Stomach (tissue), 19 donors: ENCODE measurements around the gene PHF11. TPM values are rescaled to one million over a fixed set of nuclear protein-coding genes. Genes with fewer than 3 reads are reported as not detected.
A peak's percentile ranks its signal among the peaks of the same experiment; 100 is the strongest.

Experiments
- DNase-seq, 2 donors: peaks; one replicate each; pipeline versions ENCODE4 v3.0.0 to v3.0.0-alpha.2; 2013 to 2019
- H3K27ac ChIP-seq, 5 donors: fragments of 200-600 bp in 4 of 5; sonication (generic) in 4 of 5; one replicate each; pipeline ENCODE4 v1.5.1; 2013 to 2019; ENCODE audit warnings: mild to moderate bottlenecking in 1 of 5, moderate library complexity in 1 of 5
- H3K27me3 ChIP-seq, 3 donors: fragments of 200-600 bp; sonication (generic); one replicate each; pipeline ENCODE4 v1.5.1; 2017 to 2019; ENCODE audit warnings: mixed run types in 1 of 3
- H3K36me3 ChIP-seq, 4 donors: fragments of 200-600 bp; sonication (generic); 1 replicate in 3 of 4; 2 replicates in 1 of 4; pipeline ENCODE4 v1.5.1; 2016 to 2019
- H3K4me1 ChIP-seq, 4 donors: fragments of 200-600 bp; sonication (generic); one replicate each; pipeline ENCODE4 v1.5.1; 2016 to 2019
- H3K4me3 ChIP-seq, 4 donors: fragments of 200-600 bp; sonication (generic) in 3 of 4; one replicate each; pipeline ENCODE4 v1.5.1; 2016 to 2019; ENCODE audit warnings: mild to moderate bottlenecking in 1 of 4
- H3K9me3 ChIP-seq, 4 donors: fragments of 200-600 bp; sonication (generic); one replicate each; pipeline ENCODE4 v1.5.1; 2016 to 2019
- EP300 ChIP-seq: sonication (generic); formaldehyde crosslinking; IDR thresholded peaks from one replicate; pipeline ENCODE4 v1.6.1; 2017; ENCODE audit warnings: antibody characterized with exemption
- POLR2A ChIP-seq, 4 donors: fragments of 450-650 bp; IDR thresholded peaks; one replicate each; pipeline ENCODE4 v1.6.1; 2016; ENCODE audit warnings: antibody characterized with exemption in 4 of 4, control low read depth in 2 of 4, mild to moderate bottlenecking in 1 of 4, moderate library complexity in 1 of 4
- POLR2AphosphoS5 ChIP-seq, 3 donors: sonication (generic); formaldehyde crosslinking; IDR thresholded peaks; one replicate each; pipeline ENCODE4 v1.6.1; 2016; ENCODE audit warnings: antibody characterized with exemption in 3 of 3
- WGBS, 5 donors: extraction: QIAGEN DNeasy Blood & Tissue Kit in 3 of 5; methylation state at CpG; one replicate each; pipeline versions ENCODE4 v1.1.5 to v1.1.7; 2013 to 2018; 5-methylcytosine and 5-hydroxymethylcytosine counted together
- intact Hi-C: fragments of 100-400 bp; cut with DNase I; formaldehyde crosslinking; loops from one replicate; pipeline ENCODE4 v1.15.1; 2023; ENCODE audit warnings: low total_unique reads
- long read RNA-seq, 10 donors: transcript quantifications; one replicate each; lab custom pipeline, GENCODE V29; 2026
- polyA plus RNA-seq, 3 donors: library from polyadenylated mRNA; stranded (reverse); fragments of 200-250 nt; gene quantifications; one replicate each; pipeline ENCODE4 v1.2.3, GENCODE V29; 2013
- total RNA-seq, 5 donors: library from RNA; depleted of rRNA; stranded (reverse); fragments of >200 nt; gene quantifications; one replicate each; pipeline versions ENCODE4 v1.1.0 to v1.2.3, GENCODE V29; 2014 to 2016
- TF ChIP-seq, protein P1 (sequence below), 7 experiments: fragments of 450-650 bp in 4 of 7; fragments of 200-600 bp in 3 of 7; sonication (generic) in 3 of 7; IDR thresholded peaks; one replicate each; pipeline ENCODE4 v1.5.1; 2016 to 2019; ENCODE audit warnings: antibody characterized with exemption in 7 of 7, control low read depth in 2 of 7, mild to moderate bottlenecking in 1 of 7
- donor health status: healthy with polysubstance abuse.
- donor health status: Bipolar disorder and iron deficiency.
- donor health status: healthy.

PHF11 gene
- total RNA-seq (100 to 1,000 TPM in 1 of 5 donors, 10 to 100 TPM in 4; 18.2 to 140 (median 50.0) TPM), polyA plus RNA-seq (10 to 100 TPM; 28.6 to 68.5 (median 54.2) TPM)
- long read RNA-seq, donor 1, partial matches to known transcripts, result 0 of 2 reads
- long read RNA-seq, donor 1, other reads (novel, unspliced or antisense), result 0 of 2 reads
- long read RNA-seq, donor 2, partial matches to known transcripts, result 0 of 1 reads
- long read RNA-seq, donor 2, other reads (novel, unspliced or antisense), result 0 of 1 reads
- long read RNA-seq, donor 3, partial matches to known transcripts, result 0 of 1 reads
- long read RNA-seq, donor 3, other reads (novel, unspliced or antisense), result 0 of 1 reads
- long read RNA-seq, donor 4, partial matches to known transcripts, result 0 of 1 reads
- long read RNA-seq, donor 4, other reads (novel, unspliced or antisense), result 0 of 1 reads
- long read RNA-seq, donor 5, partial matches to known transcripts, result 0 of 3 reads
- long read RNA-seq, donor 5, other reads (novel, unspliced or antisense), result 0 of 3 reads
- long read RNA-seq, donor 6, transcript PHF11-202 (10 exons, 1,359 nt), result major isoform, 11 of 23 reads
- long read RNA-seq, donor 6, partial matches to known transcripts, result 8 of 23 reads
- long read RNA-seq, donor 6, other reads (novel, unspliced or antisense), result 0 of 23 reads
- long read RNA-seq, donor 7, partial matches to known transcripts, result 0 of 3 reads
- long read RNA-seq, donor 7, other reads (novel, unspliced or antisense), result 0 of 3 reads
- long read RNA-seq, donor 8, partial matches to known transcripts, result 13 of 19 reads
- long read RNA-seq, donor 8, other reads (novel, unspliced or antisense), result 0 of 19 reads
- long read RNA-seq, donor 9, partial matches to known transcripts, result 0 of 2 reads
- long read RNA-seq, donor 9, other reads (novel, unspliced or antisense), result 0 of 2 reads
- long read RNA-seq, donor 10, partial matches to known transcripts, result 0 of 3 reads
- long read RNA-seq, donor 10, other reads (novel, unspliced or antisense), result 0 of 3 reads

DNA sequence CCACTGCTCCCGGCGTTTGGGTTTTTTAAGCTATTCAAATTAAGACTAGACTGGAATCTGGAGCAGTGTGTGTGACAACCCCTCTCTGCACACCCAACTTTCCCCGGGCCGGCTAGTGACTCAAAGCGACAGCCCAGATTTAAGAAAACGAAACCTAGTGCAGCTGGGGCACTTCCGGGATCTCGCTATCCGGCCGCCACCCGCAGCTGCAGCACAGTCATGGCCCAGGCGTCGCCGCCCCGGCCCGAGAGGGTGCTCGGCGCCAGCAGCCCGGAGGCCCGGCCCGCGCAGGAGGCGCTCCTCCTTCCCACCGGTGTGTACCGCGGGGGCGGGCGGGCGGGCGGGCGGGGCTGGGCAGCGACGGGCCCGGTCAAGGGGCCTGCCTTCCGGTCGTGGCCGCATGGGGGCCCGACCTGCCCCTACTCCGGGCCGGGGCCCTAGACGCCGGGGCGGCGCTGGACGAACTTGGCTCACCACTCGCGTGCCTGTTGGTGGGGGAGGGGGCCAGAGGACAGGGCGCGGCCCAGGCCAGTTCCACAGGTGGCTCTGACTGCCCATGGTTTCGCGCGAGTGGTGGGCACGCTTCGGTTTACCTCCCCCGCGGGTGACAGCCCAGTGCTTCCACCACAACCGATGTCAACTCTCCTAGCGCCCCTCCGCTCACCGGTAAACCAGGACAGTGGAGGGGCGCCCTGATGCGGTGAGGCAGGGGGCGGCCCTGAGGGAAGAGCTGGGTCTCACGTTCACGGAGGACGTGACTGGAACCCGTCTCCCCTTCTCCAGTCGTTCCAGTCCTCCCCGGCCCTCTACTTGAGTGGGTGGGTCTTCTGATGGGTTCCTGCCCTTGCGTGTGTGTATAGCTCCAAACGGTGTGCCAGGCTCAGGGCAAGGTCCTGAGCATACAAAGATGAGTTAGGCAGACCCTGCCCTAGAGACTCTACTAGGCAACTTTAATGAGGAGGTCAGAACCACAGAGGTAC lies at the start of gene PHF11:
Gene PHF11, plus strand, starts transcription at position 171 of the 980 bp plus-strand sequence. Its CDS starts 49 bp downstream, at position 220.
- Histone ChIP-seq H3K9me3 (no peaks in the 10 kb centered on the region), H3K4me3 (peak within 1 kb of the TSS; percentile 50 to 72 (median 52)), H3K4me1 (peaks cover 0 to 41% (median 17%) of the 10 kb centered on the region in 4 donors), H3K36me3 (peaks cover 0 to 11% (median 4%) of the 10 kb centered on the region in 4 donors), H3K27me3 (no peaks in the 10 kb centered on the region), H3K27ac (peak within 1 kb of the TSS; percentile 90 to 98 (median 95))
- TF ChIP-seq, protein P1, sequence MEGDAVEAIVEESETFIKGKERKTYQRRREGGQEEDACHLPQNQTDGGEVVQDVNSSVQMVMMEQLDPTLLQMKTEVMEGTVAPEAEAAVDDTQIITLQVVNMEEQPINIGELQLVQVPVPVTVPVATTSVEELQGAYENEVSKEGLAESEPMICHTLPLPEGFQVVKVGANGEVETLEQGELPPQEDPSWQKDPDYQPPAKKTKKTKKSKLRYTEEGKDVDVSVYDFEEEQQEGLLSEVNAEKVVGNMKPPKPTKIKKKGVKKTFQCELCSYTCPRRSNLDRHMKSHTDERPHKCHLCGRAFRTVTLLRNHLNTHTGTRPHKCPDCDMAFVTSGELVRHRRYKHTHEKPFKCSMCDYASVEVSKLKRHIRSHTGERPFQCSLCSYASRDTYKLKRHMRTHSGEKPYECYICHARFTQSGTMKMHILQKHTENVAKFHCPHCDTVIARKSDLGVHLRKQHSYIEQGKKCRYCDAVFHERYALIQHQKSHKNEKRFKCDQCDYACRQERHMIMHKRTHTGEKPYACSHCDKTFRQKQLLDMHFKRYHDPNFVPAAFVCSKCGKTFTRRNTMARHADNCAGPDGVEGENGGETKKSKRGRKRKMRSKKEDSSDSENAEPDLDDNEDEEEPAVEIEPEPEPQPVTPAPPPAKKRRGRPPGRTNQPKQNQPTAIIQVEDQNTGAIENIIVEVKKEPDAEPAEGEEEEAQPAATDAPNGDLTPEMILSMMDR (IDR thresholded peaks at IDR 0.05), result peak in 4 of 7 experiments; percentile 11 to 52 (median 18)
- TF ChIP-seq POLR2A (IDR thresholded peaks at IDR 0.05) (no peak), EP300 (no peak), POLR2AphosphoS5 (IDR thresholded peaks at IDR 0.05) (peak in 2 of 3 donors; percentile 80 to 86)
- peak; percentile 86 to 92 for DNase-seq
- WGBS, 5 donors, result 1 to 4% (median 3%) methylated on average over 28 to 66 of the region's 71 CpGs
- intact Hi-C loops, result no loop called here

DNA sequence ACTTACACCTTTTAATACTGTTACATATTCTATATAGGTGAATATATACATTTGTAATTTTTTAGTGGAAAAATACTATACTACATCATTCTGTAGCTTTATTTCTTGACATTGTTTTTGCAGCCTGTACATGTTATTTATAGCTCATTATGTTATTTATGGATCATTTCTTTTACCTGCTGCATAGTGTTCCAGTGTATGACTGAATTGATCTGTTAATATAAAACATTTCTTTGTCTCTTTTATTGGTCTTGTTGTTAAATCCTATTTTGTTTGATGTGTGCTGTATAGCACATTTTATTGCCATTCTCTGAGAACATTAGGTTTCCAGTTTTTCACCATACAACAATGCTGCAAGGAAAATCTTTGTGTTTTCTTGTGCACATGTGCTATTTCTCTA lies 49.3 kb upstream of the PHF11 start:
- TF ChIP-seq POLR2AphosphoS5 (IDR thresholded peaks at IDR 0.05), result no peak
- TF ChIP-seq, protein P1 (IDR thresholded peaks at IDR 0.05), result no peak
- TF ChIP-seq EP300, result no peak
- no peak for TF ChIP-seq POLR2A (IDR thresholded peaks at IDR 0.05)
- intact Hi-C loops, result no loop called here
- peak overlapping the region in 2 of 5 donors; percentile 95 to 97 for H3K27ac ChIP-seq
- no peaks in the 10 kb centered on the region for H3K27me3 ChIP-seq
- no peak for DNase-seq
- no peaks in the 10 kb centered on the region for H3K9me3 ChIP-seq
- no peaks in the 10 kb centered on the region for H3K36me3 ChIP-seq
- peaks cover 12 to 53% (median 37%) of the 10 kb centered on the region in 4 donors for H3K4me1 ChIP-seq
- no peak overlapping the region for H3K4me3 ChIP-seq

DNA sequence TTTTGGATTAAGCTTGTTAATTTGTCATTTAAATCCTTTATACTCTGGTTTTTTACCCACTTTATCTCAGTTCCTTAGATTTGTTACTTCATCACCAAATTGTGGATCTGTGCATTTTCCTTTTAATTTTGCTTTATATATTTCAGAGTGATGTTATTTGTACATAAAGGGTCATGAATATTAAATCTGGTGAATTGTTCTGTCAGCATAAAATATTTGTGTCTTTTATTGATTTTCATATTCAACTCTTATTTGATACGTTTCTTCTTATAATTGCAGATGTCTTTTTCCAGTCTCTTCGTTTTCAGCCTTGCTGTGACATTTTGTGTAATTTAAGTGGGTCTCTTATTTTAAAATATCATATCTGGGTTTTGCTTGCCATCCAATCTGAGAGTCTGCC lies 47.0 kb upstream of the PHF11 start:
- Histone ChIP-seq H3K36me3 (no peaks in the 10 kb centered on the region), H3K4me3 (no peak overlapping the region), H3K27me3 (no peaks in the 10 kb centered on the region), H3K27ac (no peak overlapping the region), H3K9me3 (no peaks in the 10 kb centered on the region), H3K4me1 (peaks cover 15 to 44% (median 27%) of the 10 kb centered on the region in 4 donors)
- 90 to 95% (median 94%) methylated on average over 2 of the region's 2 CpGs for WGBS, 5 donors
- intact Hi-C loops, result no loop called here
- DNase-seq, result no peak
- no peak for TF ChIP-seq POLR2AphosphoS5 (IDR thresholded peaks at IDR 0.05)
- TF ChIP-seq EP300, result no peak
- TF ChIP-seq, protein P1 (IDR thresholded peaks at IDR 0.05), result no peak
- no peak for TF ChIP-seq POLR2A (IDR thresholded peaks at IDR 0.05)
